BE2C (cell line): ENCODE measurements around the gene LUC7L3.

Source experiments
- DNase-seq: peaks from one replicate; pipeline ENCODE4 v3.0.0-alpha.2; 2020
- H3K27me3 ChIP-seq: fragments of 250-450 bp; sonication (Bioruptor Pico); 2 replicates; pipeline ENCODE4 v1.5.1; 2020; ENCODE audit warnings: mild to moderate bottlenecking
- H3K36me3 ChIP-seq: fragments of 250-450 bp; sonication (Bioruptor Pico); 2 replicates; pipeline ENCODE4 v1.5.1; 2020; ENCODE audit warnings: mild to moderate bottlenecking
- H3K4me1 ChIP-seq: fragments of 250-450 bp; sonication (Bioruptor Pico); 2 replicates; pipeline ENCODE4 v1.5.1; 2020
- H3K4me3 ChIP-seq: 2 replicates; pipeline ENCODE4 v1.5.1; 2011; ENCODE audit warnings: low read depth, low read length
- H3K9me3 ChIP-seq: fragments of 250-450 bp; sonication (Bioruptor Pico); 2 replicates; pipeline ENCODE4 v1.5.1; 2020
- TF ChIP-seq, protein P1 (sequence below): IDR thresholded peaks from 2 replicates; pipeline ENCODE4 v1.5.1; 2012; ENCODE audit warnings: mild to moderate bottlenecking, low read depth, low read length

LUC7L3 gene

GRCh38 chr17:50793007-50793406, 73.6 kb downstream of the LUC7L3 start:
- Histone ChIP-seq H3K9me3 (no peaks in the 10 kb centered on the region), H3K4me1 (peaks cover 6% of the 10 kb centered on the region), H3K36me3 (no peaks in the 10 kb centered on the region), H3K27me3 (no peaks in the 10 kb centered on the region), H3K4me3 (no peak overlapping the region)
- TF ChIP-seq, protein P1, sequence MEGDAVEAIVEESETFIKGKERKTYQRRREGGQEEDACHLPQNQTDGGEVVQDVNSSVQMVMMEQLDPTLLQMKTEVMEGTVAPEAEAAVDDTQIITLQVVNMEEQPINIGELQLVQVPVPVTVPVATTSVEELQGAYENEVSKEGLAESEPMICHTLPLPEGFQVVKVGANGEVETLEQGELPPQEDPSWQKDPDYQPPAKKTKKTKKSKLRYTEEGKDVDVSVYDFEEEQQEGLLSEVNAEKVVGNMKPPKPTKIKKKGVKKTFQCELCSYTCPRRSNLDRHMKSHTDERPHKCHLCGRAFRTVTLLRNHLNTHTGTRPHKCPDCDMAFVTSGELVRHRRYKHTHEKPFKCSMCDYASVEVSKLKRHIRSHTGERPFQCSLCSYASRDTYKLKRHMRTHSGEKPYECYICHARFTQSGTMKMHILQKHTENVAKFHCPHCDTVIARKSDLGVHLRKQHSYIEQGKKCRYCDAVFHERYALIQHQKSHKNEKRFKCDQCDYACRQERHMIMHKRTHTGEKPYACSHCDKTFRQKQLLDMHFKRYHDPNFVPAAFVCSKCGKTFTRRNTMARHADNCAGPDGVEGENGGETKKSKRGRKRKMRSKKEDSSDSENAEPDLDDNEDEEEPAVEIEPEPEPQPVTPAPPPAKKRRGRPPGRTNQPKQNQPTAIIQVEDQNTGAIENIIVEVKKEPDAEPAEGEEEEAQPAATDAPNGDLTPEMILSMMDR: no peak
- no peak for DNase-seq

- H3K27me3 ChIP-seq: no peaks in the 10 kb centered on the region
- DNase-seq: no peak
- H3K4me3 ChIP-seq: no peak overlapping the region
- no peaks in the 10 kb centered on the region for H3K36me3 ChIP-seq
- peaks cover 6% of the 10 kb centered on the region for H3K4me1 ChIP-seq
- TF ChIP-seq, protein P1: no peak
- no peaks in the 10 kb centered on the region for H3K9me3 ChIP-seq
Observed at GRCh38 chr17:50794361-50794760, 75.0 kb downstream of the LUC7L3 start.

DNA sequence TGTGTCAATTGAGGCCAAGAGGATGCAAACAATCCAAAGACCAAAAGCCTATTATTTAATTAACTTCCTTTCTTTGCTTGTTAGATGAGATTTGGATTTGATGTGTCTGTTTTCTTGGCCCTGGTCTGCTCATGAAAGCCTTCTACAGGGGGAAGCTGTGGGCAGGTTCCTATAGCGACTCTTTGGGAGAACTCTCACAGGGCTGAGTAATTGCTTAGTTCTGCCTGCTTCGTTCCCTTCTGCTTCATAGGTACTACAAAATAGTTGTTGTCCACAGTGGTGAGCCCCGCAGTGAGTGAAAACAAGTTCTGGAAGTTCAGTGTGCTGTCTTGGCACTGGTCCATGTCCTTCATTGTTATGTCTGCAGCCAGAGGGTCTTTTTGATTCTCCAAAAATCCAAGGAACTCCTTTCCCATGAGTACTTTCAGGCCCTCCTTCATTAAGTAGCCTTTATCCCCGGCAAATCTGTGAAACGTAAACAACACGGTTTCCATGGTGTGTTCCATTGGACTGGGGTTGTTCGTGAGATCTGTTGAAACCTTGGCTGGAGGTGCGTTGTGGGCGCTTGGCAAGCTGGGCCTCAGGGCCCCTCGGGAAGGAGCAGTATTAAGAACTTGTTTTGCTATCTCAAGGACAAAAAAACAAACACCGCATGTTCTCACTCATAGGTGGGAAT, 77.9 kb downstream of the LUC7L3 start:
- DNase-seq: no peak
- Histone ChIP-seq H3K36me3 (no peaks in the 10 kb centered on the region), H3K27me3 (no peaks in the 10 kb centered on the region), H3K4me1 (peaks cover 6% of the 10 kb centered on the region), H3K9me3 (no peaks in the 10 kb centered on the region), H3K4me3 (no peak overlapping the region)
- TF ChIP-seq, protein P1: no peak

DNA sequence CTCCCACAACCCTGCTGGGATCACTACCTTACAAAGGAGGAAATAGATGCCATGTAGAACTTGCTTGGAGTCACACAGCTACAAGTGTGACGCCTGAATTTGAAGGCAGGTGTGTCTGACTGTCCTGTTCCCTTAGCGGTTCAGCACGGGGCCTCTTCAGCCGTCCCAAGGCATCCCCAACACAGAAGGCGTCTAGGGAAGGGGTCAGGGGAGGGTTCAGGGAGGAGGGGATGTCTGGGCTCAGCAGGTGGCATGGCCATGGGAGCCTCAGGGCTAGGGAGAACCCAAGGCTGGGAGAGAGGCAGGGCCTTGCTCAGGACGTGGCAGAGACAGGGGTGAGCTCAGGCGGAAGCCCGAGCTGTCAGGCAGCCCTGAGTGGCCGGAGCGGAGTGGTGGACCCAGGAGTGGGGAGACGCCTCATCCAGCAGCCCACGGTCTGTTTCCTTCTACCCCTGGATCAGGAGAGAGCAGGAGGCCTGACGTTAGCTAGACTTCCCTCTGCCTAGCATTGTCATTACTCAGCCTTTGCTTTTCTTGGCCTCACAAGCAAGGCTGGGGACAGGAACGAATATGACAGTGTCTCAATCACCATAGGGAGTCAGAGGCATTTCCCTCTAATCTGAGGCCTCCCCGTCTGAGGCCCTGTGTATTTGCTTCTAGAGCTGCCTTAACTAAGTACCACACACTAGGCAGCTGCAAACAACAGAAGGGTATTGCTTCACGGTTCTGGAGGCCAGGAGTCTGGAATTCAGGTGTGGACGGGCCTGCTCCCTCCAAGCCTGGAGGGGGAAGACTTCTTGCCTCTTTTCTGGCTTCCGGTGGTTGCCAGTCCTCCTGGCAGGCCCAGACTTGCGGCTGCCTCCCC, 79.3 kb downstream of the LUC7L3 start:
- H3K4me1 ChIP-seq: peaks cover 6% of the 10 kb centered on the region
- no peaks in the 10 kb centered on the region for H3K36me3 ChIP-seq
- H3K4me3 ChIP-seq: no peak overlapping the region
- H3K27me3 ChIP-seq: no peaks in the 10 kb centered on the region
- H3K9me3 ChIP-seq: no peaks in the 10 kb centered on the region
- TF ChIP-seq, protein P1: no peak
- DNase-seq: no peak

DNA sequence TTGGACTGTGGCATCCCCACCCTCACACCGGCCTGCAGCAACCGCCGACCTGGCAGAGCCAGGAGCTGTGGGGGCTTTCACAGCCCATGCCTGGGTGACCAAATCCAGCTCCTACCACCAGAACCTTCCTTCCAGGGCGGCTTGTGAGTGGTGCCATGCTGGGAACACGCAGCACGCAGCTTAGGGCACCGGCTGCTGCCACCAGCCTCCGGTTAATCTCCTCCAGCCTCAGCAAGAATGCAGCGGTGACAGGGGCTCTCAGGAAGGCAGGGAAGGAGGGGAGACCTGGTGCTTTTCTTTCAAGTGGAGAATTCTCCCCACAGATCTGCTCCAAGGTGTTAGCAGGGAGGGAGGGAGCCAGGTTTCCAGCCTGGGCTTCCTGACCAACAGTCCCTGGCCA, 80.2 kb downstream of the LUC7L3 start:
- TF ChIP-seq, protein P1: no peak
- no peaks in the 10 kb centered on the region for H3K9me3 ChIP-seq
- H3K27me3 ChIP-seq: no peaks in the 10 kb centered on the region
- peaks cover 6% of the 10 kb centered on the region for H3K4me1 ChIP-seq
- no peak overlapping the region for H3K4me3 ChIP-seq
- H3K36me3 ChIP-seq: no peaks in the 10 kb centered on the region
- DNase-seq: no peak

DNA sequence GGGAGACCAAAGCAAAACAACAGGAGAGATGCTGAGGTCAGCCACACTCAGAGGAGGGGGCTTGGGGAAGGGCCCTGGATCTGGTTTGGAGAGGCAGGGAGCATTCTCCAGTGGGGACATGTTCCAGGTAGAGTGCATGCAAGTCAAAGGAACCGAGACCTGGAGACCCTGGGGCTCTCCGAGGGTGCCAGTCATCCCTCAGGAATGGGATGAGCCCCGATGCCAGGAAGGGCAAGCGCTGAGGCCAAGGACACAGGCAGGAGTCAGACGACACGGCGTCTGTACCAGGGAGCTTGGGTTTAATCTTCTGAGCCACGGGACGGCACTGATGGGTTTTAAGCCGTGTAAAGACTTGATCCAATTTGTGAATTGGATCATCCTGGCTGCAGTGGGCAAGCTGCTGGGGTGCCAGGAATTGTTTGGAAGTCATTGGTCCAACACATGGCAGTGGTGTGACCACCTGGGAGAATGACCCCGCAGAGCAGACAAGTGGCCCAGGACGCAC, 80.8 kb downstream of the LUC7L3 start:
- TF ChIP-seq, protein P1: no peak
- no peak for DNase-seq
- Histone ChIP-seq H3K27me3 (no peaks in the 10 kb centered on the region), H3K9me3 (no peaks in the 10 kb centered on the region), H3K4me3 (no peak overlapping the region), H3K36me3 (no peaks in the 10 kb centered on the region), H3K4me1 (peaks cover 6% of the 10 kb centered on the region)
